Tongue (tissue), 3 donors: ENCODE data around the gene URB1. TPM values are rescaled to one million over a fixed set of nuclear protein-coding genes. Genes with fewer than 3 reads are reported as not detected.
A peak's percentile ranks its signal among the peaks of the same experiment; 100 is the strongest.
"Not testable (repeated sequence)": the region's sequence is repeated elsewhere in the genome, so short reads cannot be mapped to it uniquely, and the experiment has no call there.

Source experiments
- DNase-seq: peaks from one replicate; pipeline ENCODE4 v3.0.0-alpha.2; 2015
- small RNA-seq: library from RNA; depleted of rRNA; stranded (forward); fragments of <200 nt; gene quantifications from one replicate; pipeline ENCODE3, GENCODE V24; 2014; ENCODE audit warnings: low replicate concordance
- total RNA-seq: library from RNA; depleted of rRNA; stranded (reverse); fragments of >200 nt; gene quantifications from one replicate; pipeline ENCODE4 v1.2.3, GENCODE V29; 2014

URB1 gene
- total RNA-seq, 1 donor from 2014 or later: 25.0 TPM

DNA sequence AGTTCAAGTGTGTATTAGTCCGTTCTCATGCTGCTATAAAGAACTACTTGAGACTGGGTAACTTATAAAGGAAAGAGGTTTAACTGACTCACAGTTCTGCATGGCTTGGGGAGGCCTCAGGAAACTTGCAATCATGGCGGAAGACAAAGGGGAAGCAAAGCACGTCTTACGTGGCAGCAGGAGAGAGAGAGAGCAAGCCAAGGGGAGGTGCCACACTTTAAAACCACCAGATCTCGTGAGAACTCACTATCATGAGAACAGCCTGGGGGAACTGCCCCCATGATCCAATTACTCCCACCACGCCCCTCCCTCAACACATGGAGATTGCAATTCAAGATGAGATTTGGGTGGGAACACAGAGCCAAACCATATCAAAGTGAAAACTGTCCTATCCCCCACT is 109.8 kb downstream of the URB1 start:
- DNase-seq: no peak

DNA sequence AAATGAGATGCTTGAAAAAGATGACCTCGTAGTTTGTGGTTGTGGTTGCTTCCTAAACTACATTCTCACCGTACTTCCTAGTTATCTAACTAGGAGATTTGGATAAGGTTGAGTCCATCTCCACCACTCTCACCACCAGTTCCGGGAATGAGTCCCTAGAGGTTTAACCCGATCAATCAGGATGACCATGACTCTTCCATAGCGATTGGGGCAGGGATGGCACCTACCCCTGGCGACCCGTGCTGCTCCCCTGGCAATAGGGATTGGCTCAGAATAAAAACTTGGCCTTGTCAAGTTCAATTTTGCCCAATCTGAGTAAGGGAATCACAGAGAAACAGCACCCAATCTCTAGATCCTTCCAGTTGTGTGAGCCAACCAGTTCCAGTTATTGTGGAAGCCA is 111.3 kb downstream of the URB1 start:
- no peak for DNase-seq

DNA sequence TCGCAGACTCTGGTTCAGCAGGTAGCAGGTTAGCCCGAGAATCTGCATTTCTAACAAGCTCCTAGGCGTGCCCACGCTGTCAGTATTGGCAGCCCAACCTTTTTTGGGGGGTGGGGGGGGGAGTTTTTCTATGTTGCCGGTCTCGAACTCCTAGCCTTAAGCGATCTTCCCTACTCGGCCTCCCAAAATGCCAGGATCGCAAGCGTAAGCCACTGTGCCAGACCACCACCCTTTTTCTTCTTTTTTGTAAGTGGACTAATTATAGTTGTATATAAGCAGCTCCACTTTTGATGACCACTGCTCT is 113.5 kb downstream of the URB1 start:
- DNase-seq: no peak

DNA sequence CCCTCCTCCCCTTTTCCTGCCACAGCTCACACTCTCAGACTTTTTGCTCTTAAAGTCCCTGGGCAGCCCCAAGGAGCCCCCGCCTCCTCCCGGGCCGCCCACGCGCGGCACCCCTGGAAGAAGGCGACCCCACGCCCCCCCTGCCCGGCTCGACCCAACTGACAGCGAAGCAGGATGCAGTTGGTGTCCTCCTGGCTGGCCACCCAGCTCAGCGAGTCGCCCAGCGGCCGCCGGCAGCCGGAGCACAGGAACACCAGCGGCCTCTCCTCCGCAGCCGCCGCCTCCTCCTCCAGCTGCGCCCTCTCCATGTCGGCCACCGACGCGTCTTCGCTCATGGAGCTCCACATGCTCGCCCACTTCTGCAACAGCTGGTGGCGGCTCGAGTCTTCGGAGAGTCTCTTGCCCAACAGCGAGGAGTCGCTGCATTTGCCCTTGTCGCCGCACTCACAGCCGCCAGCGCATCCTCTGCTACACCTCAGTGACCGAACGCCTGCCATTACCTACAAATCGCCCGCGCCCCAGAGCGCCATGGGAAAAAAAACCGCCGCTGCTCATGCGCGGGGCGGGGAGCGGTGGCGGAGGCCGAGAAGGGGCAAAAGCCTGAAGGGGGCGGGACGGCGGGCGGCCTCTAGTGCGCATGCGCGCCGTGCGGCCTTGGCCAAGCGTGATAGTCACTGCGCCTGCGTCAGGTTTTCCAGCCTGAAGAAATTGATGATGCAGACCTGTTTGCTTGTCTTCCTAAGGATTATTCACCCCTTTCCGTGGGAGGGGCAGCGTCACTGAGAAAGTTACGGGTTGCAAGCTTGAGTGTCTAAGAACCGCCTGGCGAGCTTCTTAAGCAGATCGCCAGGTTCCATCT is 114.1 kb downstream of the URB1 start, which contains the start of gene MIS18A:
Gene MIS18A (minus strand): TSS at position 532 of the 859 bp plus-strand sequence. CDS start 35 bp downstream, at position 497.
- DNase-seq: peak; percentile 99

DNA sequence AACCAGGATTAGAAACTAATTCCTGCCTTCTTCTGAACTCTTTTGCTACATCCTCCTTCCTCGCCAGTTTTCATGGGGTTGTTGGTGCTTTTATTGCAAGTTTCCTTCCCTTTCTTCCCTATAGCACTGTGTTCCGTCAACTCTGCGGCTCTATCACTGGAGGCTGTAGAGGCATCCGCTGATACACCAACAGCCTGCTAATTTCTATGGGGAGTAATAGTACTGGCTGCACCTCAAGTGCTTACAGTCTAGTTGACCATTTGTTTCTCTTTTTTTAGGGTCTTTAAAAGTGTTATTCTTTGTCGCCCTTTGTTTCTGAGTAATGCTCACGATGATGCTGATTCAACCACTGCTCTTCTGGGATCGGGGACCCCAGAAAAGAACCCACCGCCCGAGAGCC is 114.7 kb downstream of the URB1 start:
- peak; percentile 17 for DNase-seq

DNA sequence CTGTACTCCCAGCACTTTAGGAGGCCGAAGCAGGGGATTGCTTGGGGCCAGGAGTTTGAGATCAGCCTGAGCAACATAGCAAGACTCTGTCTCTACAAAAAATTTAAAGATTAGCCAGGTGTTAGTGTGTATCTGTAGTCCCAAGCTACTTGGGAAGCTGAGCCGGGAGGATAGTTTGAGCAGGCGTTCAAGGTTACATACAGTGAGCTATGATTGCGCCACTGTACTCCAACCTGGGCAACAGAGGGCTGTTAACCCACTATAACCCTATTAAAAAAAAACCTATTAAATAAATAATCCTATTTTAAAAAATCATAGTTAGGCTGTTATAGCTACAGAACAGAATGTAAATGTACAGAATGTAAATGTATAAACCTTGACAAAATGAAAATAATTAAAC is 116.1 kb downstream of the URB1 start:
- no peak for DNase-seq

DNA sequence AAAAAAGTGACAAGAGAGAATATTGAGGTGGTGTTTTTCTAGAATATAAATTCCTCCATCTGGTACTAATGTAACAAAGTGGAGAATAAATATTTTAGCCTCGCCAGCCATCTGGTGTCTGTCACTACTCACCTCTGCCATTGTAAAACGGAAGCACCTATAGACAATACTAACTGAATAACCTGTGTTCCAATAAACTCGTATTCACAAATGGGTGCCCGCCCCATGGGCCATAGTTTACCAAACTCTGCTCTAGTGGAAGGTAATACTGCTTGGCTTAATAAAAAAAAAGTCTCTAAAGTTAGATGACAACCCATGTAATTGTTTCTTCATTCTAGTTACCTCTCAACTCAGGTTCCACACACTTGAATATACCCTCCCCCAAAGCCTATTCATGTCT is 122.1 kb downstream of the URB1 start:
- DNase-seq: no peak

DNA sequence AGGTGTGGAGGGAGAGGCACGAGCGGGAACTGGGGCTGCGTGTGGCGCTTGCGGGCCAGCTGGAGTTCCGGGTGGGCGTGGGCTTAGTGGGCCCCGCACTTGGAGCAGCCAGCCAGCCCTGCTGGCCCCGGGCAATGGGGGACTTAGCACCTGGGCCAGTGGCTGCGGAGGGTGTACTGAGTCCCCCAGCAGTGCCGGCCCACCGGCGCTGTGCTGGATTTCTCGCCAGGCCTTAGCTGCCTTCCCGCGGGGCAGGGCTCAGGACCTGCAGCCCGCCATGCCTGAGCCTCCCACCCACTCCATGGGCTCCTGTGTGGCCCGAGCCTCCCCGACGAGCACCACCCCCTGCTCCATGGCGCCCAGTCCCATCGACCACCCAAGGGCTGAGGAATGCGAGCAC is 127.5 kb downstream of the URB1 start:
- DNase-seq: not testable (repeated sequence)

DNA sequence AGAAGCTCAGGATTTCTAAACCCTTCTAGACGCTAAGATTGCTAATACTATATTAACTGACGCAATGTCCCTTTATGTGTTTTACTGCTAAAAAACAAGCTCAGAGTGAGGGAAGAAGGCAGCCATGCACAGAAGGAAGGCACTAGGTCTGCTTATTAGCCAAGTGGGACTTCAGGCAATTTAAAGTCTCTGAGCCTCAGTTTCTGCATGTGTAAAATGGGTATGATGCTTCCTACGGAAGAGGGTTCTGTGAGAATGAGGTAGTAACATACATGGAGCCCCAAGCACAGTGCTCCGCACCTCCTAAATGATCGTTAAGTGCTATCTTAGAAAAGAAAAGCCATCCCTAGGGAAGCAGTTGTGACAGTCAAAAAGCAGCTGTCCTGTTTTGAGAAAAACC is 130.9 kb downstream of the URB1 start:
- no peak for DNase-seq

Small RNA genes within 50 kb of the gene (small RNA-seq; reads per million reads assigned to genes)
- 14.0 reads per million, percentile 94 among the genes with 10 or more reads in this experiment for gene SNORA80A

Other genes with a start within 250 kb of the URB1 start
- 7.2 TPM for gene MIS18A, start 114.0 kb downstream of the URB1 start, total RNA-seq
- gene MRAP, start 94.2 kb downstream of the URB1 start, total RNA-seq: not detected
- 8.8 TPM for gene EVA1C, start 19.7 kb upstream of the URB1 start, total RNA-seq
- gene TCP10L, start 192.5 kb upstream of the URB1 start, total RNA-seq: 1.4 TPM
- gene CFAP298, start 219.4 kb upstream of the URB1 start, total RNA-seq: 30.2 TPM